Smooth muscle cell (in vitro differentiated cells): ENCODE results near the gene PLEKHG2. TPM values are rescaled to one million over a fixed set of nuclear protein-coding genes. Genes with fewer than 3 reads are reported as not detected.

Experiments
- DNase-seq: peaks from one replicate; lab custom pipeline; 2025; ENCODE audit not compliant: unreplicated experiment; lab: John Stamatoyannopoulos, UW
- H2AFZ ChIP-seq: fragments of 200-600 bp; sonication (generic); 2 replicates; pipeline ENCODE4 v1.6.0; 2016; ENCODE audit warnings: antibody characterized with exemption, low read depth, mild to moderate bottlenecking
- H3F3A ChIP-seq: fragments of 200-600 bp; sonication (generic); 2 replicates; pipeline ENCODE4 v1.6.0; 2017; ENCODE audit warnings: antibody characterized with exemption, low read depth
- H3K27ac ChIP-seq: fragments of 200-600 bp; sonication (generic); 2 replicates; pipeline ENCODE4 v1.5.1; 2016; ENCODE audit warnings: low read depth, mild to moderate bottlenecking
- H3K27me3 ChIP-seq: fragments of 200-600 bp; sonication (generic); 2 replicates; pipeline ENCODE4 v1.6.1; 2016; ENCODE audit warnings: low read depth, mild to moderate bottlenecking
- H3K36me3 ChIP-seq: fragments of 200-600 bp; sonication (generic); 2 replicates; pipeline ENCODE4 v1.5.1; 2016; ENCODE audit warnings: low read depth
- H3K4me1 ChIP-seq: fragments of 200-600 bp; sonication (generic); 2 replicates; pipeline ENCODE4 v1.5.1; 2016; ENCODE audit warnings: low read depth
- H3K4me2 ChIP-seq: fragments of 200-600 bp; sonication (generic); 2 replicates; pipeline ENCODE4 v1.6.0; 2016; ENCODE audit warnings: mild to moderate bottlenecking
- H3K4me3 ChIP-seq: fragments of 200-600 bp; sonication (generic); 2 replicates; pipeline ENCODE4 v1.5.1; 2016; ENCODE audit warnings: mild to moderate bottlenecking
- H3K79me2 ChIP-seq: fragments of 200-600 bp; sonication (generic); 2 replicates; pipeline ENCODE4 v1.6.0; 2016; ENCODE audit warnings: low read depth, mild to moderate bottlenecking
- H3K9ac ChIP-seq: fragments of 200-600 bp; sonication (generic); 2 replicates; pipeline ENCODE4 v1.6.0; 2016; ENCODE audit warnings: low read depth
- H3K9me3 ChIP-seq: fragments of 200-600 bp; sonication (generic); replicated peaks from 2 replicates; pipeline ENCODE4 v1.5.1; 2016; ENCODE audit warnings: low read depth
- H4K20me1 ChIP-seq: fragments of 200-600 bp; sonication (generic); 2 replicates; pipeline ENCODE4 v1.6.0; 2016; ENCODE audit warnings: low read depth
- CTCF ChIP-seq: fragments of 200-600 bp; sonication (generic); IDR thresholded peaks from 2 replicates; pipeline ENCODE4 v1.5.1; 2017; ENCODE audit warnings: borderline replicate concordance, mild to moderate bottlenecking, antibody characterized with exemption; ENCODE audit not compliant: insufficient read depth, poor library complexity, severe bottlenecking
- WGBS: methylation state at CpG from one replicate; pipeline ENCODE4 v1.1.7; 2016; ENCODE audit warnings: low lambda C conversion rate; 5-methylcytosine and 5-hydroxymethylcytosine counted together
- polyA plus RNA-seq: library from polyadenylated mRNA; unstranded; fragments of >200 nt; fragmentation: Nextera tagmentation; extraction: Ambion mirVana; gene quantifications from 2 replicates; pipeline ENCODE4 v1.2.1, GENCODE V29; 2016
- total RNA-seq: library from RNA; depleted of rRNA; stranded (reverse); fragments of >200 nt; gene quantifications from 2 replicates; pipeline ENCODE4 v1.2.3, GENCODE V29; 2014

PLEKHG2 gene
- total and polyA plus RNA-seq, 2 experiments from 2014 or later, result 33.0 to 42.2 TPM

- 95% methylated on average over 11 of the region's 11 CpGs for WGBS
- peak overlapping the region; percentile 73 for H3K4me2 ChIP-seq
Observed at GRCh38 chr19:39427707-39428106, 15.2 kb downstream of the PLEKHG2 start.

GRCh38 chr19:39428283-39429112, 16.0 kb downstream of the PLEKHG2 start:
- peaks cover 12% of the 10 kb centered on the region for H3K4me1 ChIP-seq
- peaks cover 5% of the 10 kb centered on the region for H3K36me3 ChIP-seq
- H3K4me2 ChIP-seq, result peak overlapping the region; percentile 73
- peaks cover 47% of the 10 kb centered on the region for H3F3A ChIP-seq
- H3K4me3 ChIP-seq, result no peak overlapping the region
- peak overlapping the region; percentile 85 for H3K27ac ChIP-seq
- H4K20me1 ChIP-seq, result peaks cover 3% of the 10 kb centered on the region
- peaks cover 10% of the 10 kb centered on the region for H3K79me2 ChIP-seq
- no peaks in the 10 kb centered on the region for H3K9me3 ChIP-seq
- no peak for TF ChIP-seq CTCF
- DNase-seq, result peak; percentile 26
- no peak overlapping the region for H2AFZ ChIP-seq
- WGBS, result 23% methylated on average over 22 of the region's 23 CpGs
- H3K27me3 ChIP-seq, result no peaks in the 10 kb centered on the region
- H3K9ac ChIP-seq, result peak overlapping the region; percentile 21

More at GRCh38 chr19:39427707-39428106, 15.2 kb downstream of the PLEKHG2 start:
- no peak overlapping the region for H2AFZ ChIP-seq
- no peak for DNase-seq
- no peak overlapping the region for H3K9ac ChIP-seq
- no peaks in the 10 kb centered on the region for H3K36me3 ChIP-seq
- peak overlapping the region; percentile 85 for H3K27ac ChIP-seq
- no peaks in the 10 kb centered on the region for H3K27me3 ChIP-seq
- TF ChIP-seq CTCF, result no peak
- H4K20me1 ChIP-seq, result no peaks in the 10 kb centered on the region
- peaks cover 12% of the 10 kb centered on the region for H3K4me1 ChIP-seq
- peaks cover 43% of the 10 kb centered on the region for H3F3A ChIP-seq
- H3K79me2 ChIP-seq, result peaks cover 3% of the 10 kb centered on the region
- H3K9me3 ChIP-seq, result no peaks in the 10 kb centered on the region
- no peak overlapping the region for H3K4me3 ChIP-seq

GRCh38 chr19:39430675-39431593, 18.5 kb downstream of the PLEKHG2 start:
- Histone ChIP-seq H3F3A (peaks cover 58% of the 10 kb centered on the region), H3K27ac (peak overlapping the region; percentile 91), H2AFZ (no peak overlapping the region), H3K36me3 (peaks cover 15% of the 10 kb centered on the region), H3K4me2 (no peak overlapping the region), H3K9me3 (no peaks in the 10 kb centered on the region), H3K79me2 (peaks cover 32% of the 10 kb centered on the region), H3K9ac (peak overlapping the region; percentile 81), H3K4me3 (no peak overlapping the region), H4K20me1 (peaks cover 24% of the 10 kb centered on the region), H3K4me1 (peaks cover 25% of the 10 kb centered on the region), H3K27me3 (no peaks in the 10 kb centered on the region)
- TF ChIP-seq CTCF, result no peak
- 48% methylated on average over 25 of the region's 25 CpGs for WGBS
- DNase-seq, result no peak
